ENCODE data around the gene WDR4. TPM values are rescaled to one million over a fixed set of nuclear protein-coding genes. Genes with fewer than 3 reads are reported as not detected.

Gene WDR4
- total RNA-seq, 1 experiment from 2014 or later, result 15.3 TPM

DNA sequence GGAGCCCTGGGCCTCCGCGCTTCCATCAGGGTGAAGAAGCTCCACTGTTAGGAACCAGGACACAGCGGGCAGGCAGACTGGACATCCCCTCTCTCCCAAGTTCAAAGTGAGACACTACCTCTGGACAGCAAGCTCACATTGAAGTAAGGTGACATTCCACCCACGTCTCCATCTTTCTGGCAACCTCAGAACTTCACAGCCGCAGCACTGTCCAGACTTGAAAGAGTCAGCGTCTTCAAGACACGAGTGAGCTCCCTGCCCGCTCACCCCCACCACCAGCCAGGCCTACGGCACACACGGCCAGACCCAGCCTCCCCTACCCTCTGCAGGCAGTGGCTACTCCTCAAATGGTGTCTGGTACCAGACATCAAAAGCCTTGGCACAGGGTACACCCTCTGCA lies 11.1 kb downstream of the WDR4 start:
- Histone ChIP-seq H3K36me3 (ENCODE audit: insufficient read depth, low read length) (peaks cover 33% of the 10 kb centered on the region), H3K9me3 (ENCODE audit: low read length) (no peaks in the 10 kb centered on the region)

DNA sequence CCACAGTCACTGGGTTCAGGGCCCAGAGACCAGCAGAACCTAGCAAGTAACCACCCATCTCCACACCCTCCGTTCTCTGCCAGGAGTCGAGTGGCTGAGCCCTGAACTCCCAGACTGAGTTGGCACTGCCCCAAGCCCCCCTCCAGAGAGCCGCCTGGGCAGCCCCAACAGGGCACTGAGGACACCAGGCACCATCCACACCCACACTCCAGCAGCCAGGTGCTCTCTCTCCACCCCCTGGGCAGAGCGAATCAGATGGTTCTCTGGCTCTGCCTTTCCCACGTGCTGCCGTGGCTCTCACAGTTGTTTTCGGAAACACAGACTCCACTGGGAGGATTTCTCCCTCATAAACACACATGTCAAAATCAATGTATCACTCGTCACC lies 13.6 kb downstream of the WDR4 start:
- Histone ChIP-seq H4K20me1 (ENCODE audit: insufficient read depth, low read depth, low read length) (peaks cover 44% of the 10 kb centered on the region), H3K36me3 (ENCODE audit: insufficient read depth, low read length) (peaks cover 23% of the 10 kb centered on the region)

More for the DNA sequence above, 11.1 kb downstream of the WDR4 start:
- H3K27me3 ChIP-seq (ENCODE audit: low read length), result no peaks in the 10 kb centered on the region
- H3K4me3 ChIP-seq (ENCODE audit: low read length), result no peak overlapping the region
- no peak overlapping the region for H2AFZ ChIP-seq (ENCODE audit: low read length)
- no peaks in the 10 kb centered on the region for H3K9me2 ChIP-seq (replicated peaks; ENCODE audit: insufficient read depth, low read length)
- H3K9ac ChIP-seq (ENCODE audit: low read length), result no peak overlapping the region
- H4K20me1 ChIP-seq (ENCODE audit: insufficient read depth, low read depth, low read length), result peaks cover 34% of the 10 kb centered on the region
- H3K4me2 ChIP-seq (ENCODE audit: low read depth, low read length, poor library complexity, severe bottlenecking), result no peak overlapping the region
- H3K4me1 ChIP-seq (ENCODE audit: low read length), result no peaks in the 10 kb centered on the region
- H3K27ac ChIP-seq (ENCODE audit: low read length), result no peak overlapping the region
- peaks cover 83% of the 10 kb centered on the region for H3K79me2 ChIP-seq (ENCODE audit: low read length)
- no peak for DNase-seq

DNA sequence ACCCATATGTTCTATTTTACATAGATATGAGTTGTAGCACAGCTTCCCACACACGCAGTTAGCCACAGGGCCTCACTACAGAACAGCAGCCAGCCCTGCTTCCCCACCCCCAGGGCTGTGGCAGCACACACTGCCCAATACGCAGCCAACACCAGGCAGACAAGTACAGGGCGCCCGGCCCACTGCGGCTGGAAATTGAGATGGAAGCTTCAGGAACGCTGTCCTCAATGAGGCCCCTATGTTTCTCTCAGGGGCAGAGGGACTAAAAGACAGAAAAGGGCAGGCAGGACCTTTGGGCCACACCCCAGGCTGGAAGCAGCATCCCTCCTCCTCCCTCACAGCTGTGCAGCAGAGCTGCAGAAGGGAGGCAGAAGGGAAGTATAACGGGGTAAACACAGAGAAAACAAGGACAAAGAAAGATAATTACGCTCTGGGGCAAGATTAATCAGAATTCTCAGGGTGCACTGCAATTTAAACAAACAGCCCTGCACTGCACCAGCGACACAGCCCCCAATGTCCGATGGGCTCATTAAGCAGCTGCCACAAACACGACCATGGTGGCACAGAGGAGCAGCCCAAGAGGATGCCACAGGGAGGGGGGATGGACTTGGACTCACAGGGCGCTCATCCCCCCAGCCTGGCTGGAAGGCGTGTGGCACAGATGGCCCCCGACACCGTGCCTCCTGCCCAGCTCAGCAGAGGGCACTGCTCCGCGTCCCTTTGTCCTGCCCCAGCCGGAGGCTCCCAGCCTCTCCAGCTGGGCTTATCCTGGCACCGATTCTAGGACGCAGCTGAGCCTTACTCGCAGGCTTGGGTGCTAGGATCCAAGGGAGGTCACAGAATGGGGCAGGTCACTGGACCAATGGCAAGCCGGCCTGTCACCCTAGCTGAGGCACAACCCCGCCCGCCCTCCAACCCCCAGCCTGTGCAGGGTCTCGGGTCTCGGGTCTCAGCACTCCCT lies 14.2 kb downstream of the WDR4 start:
- H3K9ac ChIP-seq (ENCODE audit: low read length), result no peak overlapping the region
- no peak overlapping the region for H2AFZ ChIP-seq (ENCODE audit: low read length)
- no peaks in the 10 kb centered on the region for H3K27me3 ChIP-seq (ENCODE audit: low read length)
- no peak overlapping the region for H3K4me2 ChIP-seq (ENCODE audit: low read depth, low read length, poor library complexity, severe bottlenecking)
- H3K4me1 ChIP-seq (ENCODE audit: low read length), result no peaks in the 10 kb centered on the region
- peaks cover 26% of the 10 kb centered on the region for H3K36me3 ChIP-seq (ENCODE audit: insufficient read depth, low read length)
- H3K27ac ChIP-seq (ENCODE audit: low read length), result no peak overlapping the region
- no peaks in the 10 kb centered on the region for H3K9me2 ChIP-seq (replicated peaks; ENCODE audit: insufficient read depth, low read length)
- no peak for DNase-seq
- H3K9me3 ChIP-seq (ENCODE audit: low read length), result no peaks in the 10 kb centered on the region
- peaks cover 51% of the 10 kb centered on the region for H4K20me1 ChIP-seq (ENCODE audit: insufficient read depth, low read depth, low read length)
- peaks cover 81% of the 10 kb centered on the region for H3K79me2 ChIP-seq (ENCODE audit: low read length)
- H3K4me3 ChIP-seq (ENCODE audit: low read length), result no peak overlapping the region

More for the DNA sequence above, 13.6 kb downstream of the WDR4 start:
- H3K27me3 ChIP-seq (ENCODE audit: low read length), result no peaks in the 10 kb centered on the region
- H3K27ac ChIP-seq (ENCODE audit: low read length), result no peak overlapping the region
- H2AFZ ChIP-seq (ENCODE audit: low read length), result no peak overlapping the region
- H3K9me2 ChIP-seq (replicated peaks; ENCODE audit: insufficient read depth, low read length), result no peaks in the 10 kb centered on the region
- H3K9me3 ChIP-seq (ENCODE audit: low read length), result no peaks in the 10 kb centered on the region
- peaks cover 79% of the 10 kb centered on the region for H3K79me2 ChIP-seq (ENCODE audit: low read length)
- H3K9ac ChIP-seq (ENCODE audit: low read length), result no peak overlapping the region
- no peaks in the 10 kb centered on the region for H3K4me1 ChIP-seq (ENCODE audit: low read length)
- H3K4me3 ChIP-seq (ENCODE audit: low read length), result no peak overlapping the region
- no peak overlapping the region for H3K4me2 ChIP-seq (ENCODE audit: low read depth, low read length, poor library complexity, severe bottlenecking)
- no peak for DNase-seq

DNA sequence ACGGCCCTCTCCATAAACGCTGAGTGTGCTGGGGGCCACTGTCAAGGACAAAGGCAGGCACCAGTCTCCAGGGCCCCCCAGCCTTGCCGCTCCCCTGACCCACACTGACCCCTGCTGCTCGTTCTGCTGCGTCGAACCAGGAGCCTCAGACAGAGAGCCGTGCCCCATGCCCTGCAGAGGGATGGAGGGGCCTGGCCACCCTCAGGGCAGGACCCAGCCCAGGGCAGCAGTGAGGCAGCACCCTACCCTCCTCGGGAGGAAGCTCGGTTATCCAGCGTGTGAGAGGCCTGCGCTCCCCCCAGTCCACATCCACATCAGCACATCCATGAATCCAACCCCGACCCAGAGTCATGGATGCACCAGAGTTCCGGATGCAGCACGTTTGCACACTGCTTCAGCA lies 15.1 kb downstream of the WDR4 start:
- Histone ChIP-seq H3K27ac (ENCODE audit: low read length) (no peak overlapping the region), H3K9me2 (replicated peaks; ENCODE audit: insufficient read depth, low read length) (no peaks in the 10 kb centered on the region), H3K36me3 (ENCODE audit: insufficient read depth, low read length) (peaks cover 22% of the 10 kb centered on the region), H3K79me2 (ENCODE audit: low read length) (peaks cover 78% of the 10 kb centered on the region), H3K9ac (ENCODE audit: low read length) (no peak overlapping the region), H3K4me2 (ENCODE audit: low read depth, low read length, poor library complexity, severe bottlenecking) (no peak overlapping the region), H3K4me3 (ENCODE audit: low read length) (no peak overlapping the region), H2AFZ (ENCODE audit: low read length) (no peak overlapping the region), H3K27me3 (ENCODE audit: low read length) (no peaks in the 10 kb centered on the region), H4K20me1 (ENCODE audit: insufficient read depth, low read depth, low read length) (peaks cover 53% of the 10 kb centered on the region), H3K9me3 (ENCODE audit: low read length) (no peaks in the 10 kb centered on the region), H3K4me1 (ENCODE audit: low read length) (no peaks in the 10 kb centered on the region)
- DNase-seq, result no peak

DNA sequence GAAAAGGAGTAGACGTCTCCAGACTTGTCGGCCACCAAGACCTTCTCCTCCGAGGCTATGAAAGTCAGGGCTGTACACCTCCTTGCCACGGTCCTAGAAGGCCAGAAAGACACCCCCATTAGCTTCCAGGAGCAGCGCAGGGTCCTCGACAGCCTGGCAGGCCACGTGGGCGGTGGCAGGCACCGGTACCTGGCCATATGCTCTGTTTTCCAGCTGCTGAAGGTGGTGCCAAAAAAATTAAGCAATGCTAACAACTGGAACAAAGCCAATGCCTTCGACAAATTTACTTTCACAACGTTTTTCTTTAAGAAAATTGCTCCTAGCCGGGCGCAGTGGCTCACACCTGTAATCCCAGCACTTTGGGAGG lies 15.9 kb downstream of the WDR4 start:
- H3K27me3 ChIP-seq (ENCODE audit: low read length), result no peaks in the 10 kb centered on the region
- no peak overlapping the region for H3K27ac ChIP-seq (ENCODE audit: low read length)
- peaks cover 14% of the 10 kb centered on the region for H3K36me3 ChIP-seq (ENCODE audit: insufficient read depth, low read length)
- H2AFZ ChIP-seq (ENCODE audit: low read length), result no peak overlapping the region
- no peak overlapping the region for H3K4me2 ChIP-seq (ENCODE audit: low read depth, low read length, poor library complexity, severe bottlenecking)
- peaks cover 52% of the 10 kb centered on the region for H4K20me1 ChIP-seq (ENCODE audit: insufficient read depth, low read depth, low read length)
- DNase-seq, result no peak
- peaks cover 73% of the 10 kb centered on the region for H3K79me2 ChIP-seq (ENCODE audit: low read length)
- no peak overlapping the region for H3K4me3 ChIP-seq (ENCODE audit: low read length)
- H3K9me3 ChIP-seq (ENCODE audit: low read length), result no peaks in the 10 kb centered on the region
- no peaks in the 10 kb centered on the region for H3K9me2 ChIP-seq (replicated peaks; ENCODE audit: insufficient read depth, low read length)
- H3K9ac ChIP-seq (ENCODE audit: low read length), result no peak overlapping the region
- no peaks in the 10 kb centered on the region for H3K4me1 ChIP-seq (ENCODE audit: low read length)

DNA sequence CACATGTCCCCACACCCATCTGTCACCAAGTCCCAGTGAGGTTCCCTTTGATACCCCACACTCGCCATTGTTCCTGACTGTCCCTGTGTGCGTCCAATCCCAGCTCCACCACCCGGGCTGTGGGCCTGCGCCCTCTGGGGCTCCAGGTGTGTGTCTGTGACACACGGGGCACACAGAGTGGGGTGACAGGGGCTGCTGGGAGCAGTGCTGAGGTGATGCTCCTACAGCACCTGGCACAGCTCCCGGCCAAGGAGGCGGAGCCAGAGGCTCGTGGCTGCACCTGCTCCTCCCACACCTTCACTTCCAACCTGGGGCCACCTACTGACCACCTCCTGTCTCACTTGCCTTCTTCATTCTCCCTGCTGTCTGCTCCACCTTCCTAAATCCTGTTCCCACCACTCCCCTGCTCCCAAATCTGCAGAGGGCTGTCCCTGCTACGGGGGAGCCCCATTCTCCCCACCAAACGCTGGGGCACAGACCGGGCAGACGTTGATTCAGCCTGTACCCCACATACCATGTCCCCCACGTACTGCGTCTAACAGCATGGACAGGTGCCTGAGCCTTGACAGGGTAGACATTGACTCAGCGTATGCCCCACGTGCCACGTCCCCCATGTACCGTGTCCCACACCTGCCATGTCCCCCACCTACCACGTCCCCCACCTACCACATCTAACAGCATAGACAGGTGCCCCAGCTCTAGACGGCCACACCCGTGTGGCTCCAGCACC lies 16.4 kb downstream of the WDR4 start:
- Histone ChIP-seq H3K9ac (ENCODE audit: low read length) (no peak overlapping the region), H3K4me2 (ENCODE audit: low read depth, low read length, poor library complexity, severe bottlenecking) (no peak overlapping the region), H3K9me3 (ENCODE audit: low read length) (no peaks in the 10 kb centered on the region), H3K79me2 (ENCODE audit: low read length) (peaks cover 73% of the 10 kb centered on the region), H2AFZ (ENCODE audit: low read length) (no peak overlapping the region), H4K20me1 (ENCODE audit: insufficient read depth, low read depth, low read length) (peaks cover 52% of the 10 kb centered on the region), H3K9me2 (replicated peaks; ENCODE audit: insufficient read depth, low read length) (no peaks in the 10 kb centered on the region), H3K4me1 (ENCODE audit: low read length) (no peaks in the 10 kb centered on the region), H3K27ac (ENCODE audit: low read length) (no peak overlapping the region), H3K4me3 (ENCODE audit: low read length) (no peak overlapping the region), H3K36me3 (ENCODE audit: insufficient read depth, low read length) (peaks cover 8% of the 10 kb centered on the region; the same call in 1 of the 2 replicates), H3K27me3 (ENCODE audit: low read length) (no peaks in the 10 kb centered on the region)
- DNase-seq, result peak; percentile 56

DNA sequence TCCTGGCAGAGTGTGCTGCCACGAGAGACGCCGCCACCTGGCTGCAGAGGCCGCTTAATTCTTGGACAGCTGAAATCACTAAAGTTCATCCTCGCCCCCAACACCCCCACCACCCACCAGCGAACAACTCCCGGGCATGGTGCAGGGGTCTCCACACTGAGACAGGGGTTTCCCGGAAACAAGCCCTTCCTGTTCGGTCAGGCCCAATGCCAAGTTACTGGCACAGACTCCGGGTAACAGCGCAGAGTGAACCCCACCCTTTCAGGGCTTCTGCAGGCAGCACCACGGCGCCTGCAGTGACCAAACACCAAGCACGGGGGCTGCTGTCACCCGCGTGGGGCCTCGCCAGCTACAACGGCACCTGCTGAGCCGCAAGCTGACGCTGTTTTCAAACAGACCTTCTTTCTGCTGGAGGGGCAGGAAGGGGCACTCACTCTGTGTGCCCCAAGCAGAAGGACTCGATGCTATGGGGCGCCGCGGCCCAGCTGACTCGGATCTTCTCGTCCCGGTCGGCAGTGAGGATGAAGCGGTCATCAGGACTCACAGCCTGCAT lies 17.4 kb downstream of the WDR4 start:
- H3K4me2 ChIP-seq (ENCODE audit: low read depth, low read length, poor library complexity, severe bottlenecking), result no peak overlapping the region
- peaks cover 71% of the 10 kb centered on the region for H3K79me2 ChIP-seq (ENCODE audit: low read length)
- H3K9ac ChIP-seq (ENCODE audit: low read length), result no peak overlapping the region
- H4K20me1 ChIP-seq (ENCODE audit: insufficient read depth, low read depth, low read length), result peaks cover 55% of the 10 kb centered on the region
- no peak overlapping the region for H3K4me3 ChIP-seq (ENCODE audit: low read length)
- no peak overlapping the region for H2AFZ ChIP-seq (ENCODE audit: low read length)
- no peaks in the 10 kb centered on the region for H3K4me1 ChIP-seq (ENCODE audit: low read length)
- H3K27ac ChIP-seq (ENCODE audit: low read length), result no peak overlapping the region
- no peaks in the 10 kb centered on the region for H3K9me3 ChIP-seq (ENCODE audit: low read length)
- DNase-seq, result no peak
- no peaks in the 10 kb centered on the region for H3K9me2 ChIP-seq (replicated peaks; ENCODE audit: insufficient read depth, low read length)
- no peaks in the 10 kb centered on the region for H3K27me3 ChIP-seq (ENCODE audit: low read length)
- H3K36me3 ChIP-seq (ENCODE audit: insufficient read depth, low read length), result peaks cover 12% of the 10 kb centered on the region; the same call in 1 of the 2 replicates

DNA sequence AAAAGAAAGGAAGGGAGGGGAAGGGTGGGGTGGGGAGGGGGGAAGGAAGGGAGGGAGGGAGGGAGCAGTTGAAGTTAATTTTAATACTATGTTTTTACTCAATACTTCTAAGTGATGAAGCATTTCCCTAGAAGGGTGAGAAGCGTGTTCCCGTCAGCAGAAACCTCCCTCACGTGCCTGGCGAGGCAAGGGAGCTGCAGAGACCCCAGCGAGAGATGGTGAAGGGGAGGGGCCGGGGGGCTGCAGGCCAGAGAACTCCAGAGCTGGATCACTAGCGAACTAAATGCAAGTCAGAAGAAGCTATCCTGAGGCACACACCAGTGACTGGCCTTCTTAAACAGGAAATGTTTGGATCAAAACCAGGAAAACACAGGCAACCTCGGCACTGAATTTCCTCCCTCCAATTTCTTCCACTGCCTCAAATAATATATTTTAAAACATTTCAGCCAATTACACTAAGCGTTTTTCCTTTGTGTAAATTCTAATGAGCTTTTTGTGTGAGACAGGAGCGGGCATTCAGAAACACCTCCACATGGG lies 18.0 kb downstream of the WDR4 start:
- Histone ChIP-seq H4K20me1 (ENCODE audit: insufficient read depth, low read depth, low read length) (peaks cover 56% of the 10 kb centered on the region), H3K4me3 (ENCODE audit: low read length) (no peak overlapping the region), H3K9ac (ENCODE audit: low read length) (no peak overlapping the region), H3K4me1 (ENCODE audit: low read length) (no peaks in the 10 kb centered on the region), H3K9me2 (replicated peaks; ENCODE audit: insufficient read depth, low read length) (no peaks in the 10 kb centered on the region), H3K36me3 (ENCODE audit: insufficient read depth, low read length) (peaks cover 12% of the 10 kb centered on the region; the same call in 1 of the 2 replicates), H3K27me3 (ENCODE audit: low read length) (no peaks in the 10 kb centered on the region), H3K9me3 (ENCODE audit: low read length) (no peaks in the 10 kb centered on the region), H3K79me2 (ENCODE audit: low read length) (peaks cover 68% of the 10 kb centered on the region), H3K4me2 (ENCODE audit: low read depth, low read length, poor library complexity, severe bottlenecking) (no peak overlapping the region), H3K27ac (ENCODE audit: low read length) (no peak overlapping the region), H2AFZ (ENCODE audit: low read length) (no peak overlapping the region)
- DNase-seq, result no peak
